H1 (cell line): ENCODE data around the gene ELAPOR1. TPM values are rescaled to one million over a fixed set of nuclear protein-coding genes. Genes with fewer than 3 reads are reported as not detected.

Source experiments
- EZH2 ChIP-seq: fragments of 200-600 bp; sonication (generic); IDR thresholded peaks from 2 replicates; pipeline ENCODE4 v1.7.1; 2012; ENCODE audit warnings: low read depth, mild to moderate bottlenecking, moderate library complexity, low read length, inconsistent platforms; ENCODE audit not compliant: severe bottlenecking
- POU5F1 ChIP-seq: IDR thresholded peaks from 2 replicates; pipeline ENCODE4 v1.6.1; 2011; ENCODE audit warnings: low read depth, mild to moderate bottlenecking, low read length, moderate library complexity
- SIN3A ChIP-seq, 2 experiments: IDR thresholded peaks in 1 of 2; conservative IDR thresholded peaks in 1 of 2; 2 replicates each; pipeline ENCODE4 v1.6.1; 2011 to 2012; ENCODE audit warnings: low read length in 2 of 2, improper control_type of control experiment in 1 of 2, low read depth in 1 of 2, mild to moderate bottlenecking in 1 of 2
- TEAD4 ChIP-seq: IDR thresholded peaks from 2 replicates; pipeline ENCODE4 v1.6.1; 2012; ENCODE audit warnings: low read depth, low read length, inconsistent platforms, mixed read lengths
- polyA plus RNA-seq, 7 experiments: library from polyadenylated mRNA; depleted of rRNA in 3 of 7; stranded (reverse) in 5 of 7; unstranded in 2 of 7; fragments of >200 nt in 5 of 7; fragments of 200-250 nt in 2 of 7; gene quantifications; 1 replicate in 5 of 7; 2 replicates in 1 of 7; 4 replicates in 1 of 7; pipeline versions ENCODE4 v1.2.1 to v1.2.3, GENCODE V29; 2011 to 2013; ENCODE audit warnings: missing spikeins in 2 of 7, mixed read lengths in 2 of 7
- total RNA-seq: library from RNA; stranded (reverse); fragmentation: NEBNext Ultra II Directional; extraction: Animal tissue kit (Norgen Biotek cat#: 25700); gene quantifications from 2 replicates; pipeline ENCODE4 v1.2.1, GENCODE V29; 2021
- TF ChIP-seq, protein P1 (sequence below): IDR thresholded peaks from 2 replicates; pipeline ENCODE4 v1.6.1; 2012; ENCODE audit warnings: inconsistent platforms

Gene ELAPOR1
- total and polyA plus RNA-seq, 2 of the 8 experiments (the other 6 are each of a cell fraction or from before 2014, with no cell fraction given), result 1.2 to 2.5 TPM

DNA sequence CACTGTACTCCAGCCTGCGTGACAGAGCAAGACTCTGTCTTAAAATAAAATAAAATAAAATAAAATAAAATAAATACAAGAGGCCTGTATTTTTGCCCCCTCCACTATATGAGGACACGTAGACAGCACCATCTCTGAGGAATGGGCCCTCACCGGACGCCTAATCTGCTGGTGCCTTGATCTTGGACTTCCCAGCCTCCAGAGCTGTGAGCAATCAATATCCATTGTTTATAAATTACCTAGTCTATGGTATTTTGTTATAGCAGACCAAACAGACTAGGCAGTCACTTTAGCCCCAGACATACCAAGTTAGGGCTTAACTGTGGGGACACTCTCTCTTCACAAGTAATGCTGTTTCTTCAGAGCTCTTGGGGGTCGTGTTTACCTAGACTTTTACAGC is 6.4 kb downstream of the ELAPOR1 start (continued):
- TF ChIP-seq POU5F1, result no peak
- no peak for TF ChIP-seq SIN3A (conservative IDR thresholded peaks at IDR 0.05 in 1 of 2, IDR thresholded peaks at IDR 0.05 in 1 of 2; ENCODE audit: low read depth in 1 of 2, low read length in 2 of 2)
- no peak for TF ChIP-seq TEAD4
- no peak for TF ChIP-seq EZH2
- TF ChIP-seq, protein P1, sequence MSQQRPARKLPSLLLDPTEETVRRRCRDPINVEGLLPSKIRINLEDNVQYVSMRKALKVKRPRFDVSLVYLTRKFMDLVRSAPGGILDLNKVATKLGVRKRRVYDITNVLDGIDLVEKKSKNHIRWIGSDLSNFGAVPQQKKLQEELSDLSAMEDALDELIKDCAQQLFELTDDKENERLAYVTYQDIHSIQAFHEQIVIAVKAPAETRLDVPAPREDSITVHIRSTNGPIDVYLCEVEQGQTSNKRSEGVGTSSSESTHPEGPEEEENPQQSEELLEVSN, result no peak
